Panc1 (cell line): ENCODE data around the gene CELA3A.

Experiments
- POLR2AphosphoS5 ChIP-seq: IDR thresholded peaks from 2 replicates; pipeline ENCODE4 v1.6.1; 2012; ENCODE audit warnings: mild to moderate bottlenecking, low read depth, low read length, moderate library complexity
- REST ChIP-seq, 2 experiments: IDR thresholded peaks; 2 replicates each; pipeline ENCODE4 v1.6.1; 2011 to 2012; ENCODE audit warnings: low read depth in 2 of 2, control low read depth in 1 of 2, low read length in 1 of 2, mild to moderate bottlenecking in 1 of 2, moderate library complexity in 1 of 2; ENCODE audit not compliant: insufficient read depth in 1 of 2
- TCF7L2 ChIP-seq: IDR thresholded peaks from 2 replicates; pipeline ENCODE4 v1.6.1; 2011; ENCODE audit warnings: mild to moderate bottlenecking, low read depth, low read length, inconsistent platforms
- TF ChIP-seq, protein P1 (sequence below): fragments of 450-650 bp; IDR thresholded peaks from 2 replicates; pipeline ENCODE4 v1.5.1; 2017; ENCODE audit warnings: mild to moderate bottlenecking

GRCh38 chr1:21961337-21961736 is 40.1 kb upstream of the CELA3A start:
- TF ChIP-seq, protein P1, sequence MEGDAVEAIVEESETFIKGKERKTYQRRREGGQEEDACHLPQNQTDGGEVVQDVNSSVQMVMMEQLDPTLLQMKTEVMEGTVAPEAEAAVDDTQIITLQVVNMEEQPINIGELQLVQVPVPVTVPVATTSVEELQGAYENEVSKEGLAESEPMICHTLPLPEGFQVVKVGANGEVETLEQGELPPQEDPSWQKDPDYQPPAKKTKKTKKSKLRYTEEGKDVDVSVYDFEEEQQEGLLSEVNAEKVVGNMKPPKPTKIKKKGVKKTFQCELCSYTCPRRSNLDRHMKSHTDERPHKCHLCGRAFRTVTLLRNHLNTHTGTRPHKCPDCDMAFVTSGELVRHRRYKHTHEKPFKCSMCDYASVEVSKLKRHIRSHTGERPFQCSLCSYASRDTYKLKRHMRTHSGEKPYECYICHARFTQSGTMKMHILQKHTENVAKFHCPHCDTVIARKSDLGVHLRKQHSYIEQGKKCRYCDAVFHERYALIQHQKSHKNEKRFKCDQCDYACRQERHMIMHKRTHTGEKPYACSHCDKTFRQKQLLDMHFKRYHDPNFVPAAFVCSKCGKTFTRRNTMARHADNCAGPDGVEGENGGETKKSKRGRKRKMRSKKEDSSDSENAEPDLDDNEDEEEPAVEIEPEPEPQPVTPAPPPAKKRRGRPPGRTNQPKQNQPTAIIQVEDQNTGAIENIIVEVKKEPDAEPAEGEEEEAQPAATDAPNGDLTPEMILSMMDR = no peak
- TF ChIP-seq TCF7L2 = no peak
- TF ChIP-seq POLR2AphosphoS5 = no peak
- TF ChIP-seq REST (IDR thresholded peaks at IDR 0.05; ENCODE audit: insufficient read depth in 1 of 2, low read depth in 2 of 2, low read length in 1 of 2) = no peak
